ENCODE results near the gene FLVCR2.

Gene FLVCR2

GRCh38 chr14:75650253-75651058 lies 72.0 kb downstream of the FLVCR2 start:
- TF ChIP-seq, protein P1, sequence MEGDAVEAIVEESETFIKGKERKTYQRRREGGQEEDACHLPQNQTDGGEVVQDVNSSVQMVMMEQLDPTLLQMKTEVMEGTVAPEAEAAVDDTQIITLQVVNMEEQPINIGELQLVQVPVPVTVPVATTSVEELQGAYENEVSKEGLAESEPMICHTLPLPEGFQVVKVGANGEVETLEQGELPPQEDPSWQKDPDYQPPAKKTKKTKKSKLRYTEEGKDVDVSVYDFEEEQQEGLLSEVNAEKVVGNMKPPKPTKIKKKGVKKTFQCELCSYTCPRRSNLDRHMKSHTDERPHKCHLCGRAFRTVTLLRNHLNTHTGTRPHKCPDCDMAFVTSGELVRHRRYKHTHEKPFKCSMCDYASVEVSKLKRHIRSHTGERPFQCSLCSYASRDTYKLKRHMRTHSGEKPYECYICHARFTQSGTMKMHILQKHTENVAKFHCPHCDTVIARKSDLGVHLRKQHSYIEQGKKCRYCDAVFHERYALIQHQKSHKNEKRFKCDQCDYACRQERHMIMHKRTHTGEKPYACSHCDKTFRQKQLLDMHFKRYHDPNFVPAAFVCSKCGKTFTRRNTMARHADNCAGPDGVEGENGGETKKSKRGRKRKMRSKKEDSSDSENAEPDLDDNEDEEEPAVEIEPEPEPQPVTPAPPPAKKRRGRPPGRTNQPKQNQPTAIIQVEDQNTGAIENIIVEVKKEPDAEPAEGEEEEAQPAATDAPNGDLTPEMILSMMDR (IDR thresholded peaks at IDR 0.05; ENCODE audit: low read depth, low read length), result no peak
- no peak overlapping the region for H3K4me3 ChIP-seq (replicated peaks in 1 of 2; ENCODE audit: low read depth in 2 of 2, low read length in 2 of 2)
- DNase-seq (ENCODE audit: low read depth in 2 of 2), result no peak

DNA sequence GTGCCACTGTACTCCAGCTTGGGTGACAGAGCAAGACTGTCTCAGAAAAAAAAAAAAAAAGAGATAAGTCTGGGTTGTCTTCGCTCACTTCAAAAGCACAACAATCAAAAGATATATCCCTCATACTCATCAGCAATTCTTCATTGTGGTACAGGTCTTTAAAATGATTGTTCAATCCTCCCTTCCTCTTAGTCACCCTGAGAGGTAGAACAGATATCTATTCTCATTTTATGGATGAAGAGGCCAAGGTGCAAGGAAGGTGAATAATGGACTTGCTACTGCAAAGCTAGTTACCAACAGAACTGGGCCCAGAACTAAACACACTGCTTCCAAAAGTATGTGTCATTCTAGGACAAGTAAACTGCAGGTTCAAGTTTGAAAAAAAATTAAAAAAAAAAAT lies 75.1 kb downstream of the FLVCR2 start:
- DNase-seq (ENCODE audit: low read depth in 2 of 2), result no peak
- TF ChIP-seq, protein P1 (IDR thresholded peaks at IDR 0.05; ENCODE audit: low read depth, low read length), result no peak

GRCh38 chr14:75654127-75654732 lies 75.8 kb downstream of the FLVCR2 start:
- TF ChIP-seq, protein P1 (IDR thresholded peaks at IDR 0.05; ENCODE audit: low read depth, low read length), result peak; percentile 94

More for the DNA sequence above, 75.1 kb downstream of the FLVCR2 start:
- H3K4me3 ChIP-seq (replicated peaks in 1 of 2; ENCODE audit: low read depth in 2 of 2, low read length in 2 of 2), result no peak overlapping the region

GRCh38 chr14:75655235-75655634 lies 76.8 kb downstream of the FLVCR2 start:
- no peak overlapping the region for H3K4me3 ChIP-seq (replicated peaks in 1 of 2; ENCODE audit: low read depth in 2 of 2, low read length in 2 of 2)
- TF ChIP-seq, protein P1 (IDR thresholded peaks at IDR 0.05; ENCODE audit: low read depth, low read length), result no peak

More at GRCh38 chr14:75654127-75654732, 75.8 kb downstream of the FLVCR2 start:
- H3K4me3 ChIP-seq (replicated peaks in 1 of 2; ENCODE audit: low read depth in 2 of 2, low read length in 2 of 2), result no peak overlapping the region
- peak; percentile 75 to 80 for DNase-seq (ENCODE audit: low read depth in 2 of 2)

GRCh38 chr14:75657331-75657730 lies 78.9 kb downstream of the FLVCR2 start:
- DNase-seq (ENCODE audit: low read depth in 2 of 2), result peak in 1 of 2 donors; percentile 47
- TF ChIP-seq, protein P1 (IDR thresholded peaks at IDR 0.05; ENCODE audit: low read depth, low read length), result no peak
- H3K4me3 ChIP-seq (replicated peaks in 1 of 2; ENCODE audit: low read depth in 2 of 2, low read length in 2 of 2), result no peak overlapping the region

More at GRCh38 chr14:75655235-75655634, 76.8 kb downstream of the FLVCR2 start:
- no peak for DNase-seq (ENCODE audit: low read depth in 2 of 2)

GRCh38 chr14:75658957-75659356 lies 80.5 kb downstream of the FLVCR2 start:
- no peak overlapping the region for H3K4me3 ChIP-seq (replicated peaks in 1 of 2; ENCODE audit: low read depth in 2 of 2, low read length in 2 of 2)
- TF ChIP-seq, protein P1 (IDR thresholded peaks at IDR 0.05; ENCODE audit: low read depth, low read length), result no peak
- no peak for DNase-seq (ENCODE audit: low read depth in 2 of 2)

All from cardiac fibroblast (primary cell).